CD4-positive, alpha-beta T cell treated with Interleukin-4 for 1 hour (primary cell): Measurements from ENCODE around the gene RFC1.
A peak's percentile ranks its signal among the peaks of the same experiment; 100 is the strongest.

Experiments
- DNase-seq, 2 donors: peaks; one replicate each; pipeline ENCODE4 v3.0.0-alpha.2; 2020 to 2022

Gene RFC1

DNA sequence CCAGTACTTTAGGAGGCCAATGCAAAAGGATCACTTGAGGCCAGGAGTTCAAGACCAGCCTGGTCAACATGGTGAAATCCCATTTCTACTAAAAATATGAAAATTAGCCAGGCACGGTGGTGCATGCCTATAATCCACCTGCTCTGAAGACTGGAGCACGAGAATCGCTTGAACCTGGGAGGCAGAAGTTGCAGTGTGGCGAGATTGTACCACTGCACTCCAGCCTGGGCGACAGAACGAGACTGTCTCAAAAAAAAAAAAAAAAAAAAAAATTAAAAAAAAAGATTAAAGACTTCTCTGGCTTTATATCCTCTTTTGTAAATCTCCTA lies 13.0 kb downstream of the RFC1 start:
- peak in 1 of 2 donors; percentile 53 for DNase-seq

GRCh38 chr4:39349326-39349725 lies 16.8 kb downstream of the RFC1 start:
- no peak for DNase-seq

DNA sequence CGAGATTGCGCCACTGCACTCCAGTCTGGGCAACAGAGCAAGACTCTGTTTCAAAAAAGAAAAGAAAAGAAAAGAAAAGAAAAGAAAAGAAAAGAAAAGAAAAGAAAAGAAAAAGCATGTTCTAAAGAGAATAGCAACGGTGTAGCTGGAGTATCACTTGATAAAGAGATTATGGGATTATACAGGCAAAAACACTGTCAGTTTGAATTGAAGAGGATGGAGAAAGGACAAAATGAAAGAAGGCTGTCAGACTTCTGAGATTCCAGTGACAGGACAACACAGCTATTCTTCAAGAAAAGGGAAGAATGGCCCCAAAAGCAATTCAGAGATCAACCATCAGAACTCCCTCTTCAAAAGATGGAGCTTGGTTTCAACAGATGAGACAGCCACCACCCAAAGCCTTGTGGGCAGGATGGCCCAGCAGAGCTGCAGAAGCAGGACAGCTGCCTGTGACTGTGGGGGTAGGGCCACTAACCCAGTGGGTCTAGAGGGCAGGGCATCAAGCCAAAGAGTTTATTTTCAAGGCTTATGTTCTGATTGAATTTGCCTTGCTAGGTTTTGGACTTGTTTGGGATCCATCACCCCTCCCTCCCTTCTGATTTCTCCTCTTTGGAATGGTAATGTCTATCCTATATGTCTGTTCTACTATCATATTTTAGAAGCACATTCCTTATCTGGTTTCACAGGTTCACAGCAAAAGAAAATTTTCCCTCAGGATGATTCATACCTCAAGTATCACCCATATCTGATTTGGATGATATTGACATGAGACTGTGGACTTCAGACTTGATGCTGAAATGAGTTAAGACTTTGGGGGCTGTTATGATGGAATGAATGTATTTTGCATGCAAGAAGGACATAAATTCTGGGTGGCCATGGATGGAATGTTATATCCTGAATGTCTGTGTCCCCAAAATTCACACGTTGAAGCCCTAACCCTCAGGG lies 17.5 kb downstream of the RFC1 start:
- no peak for DNase-seq

GRCh38 chr4:39346856-39347519 lies 19.2 kb downstream of the RFC1 start:
- DNase-seq = no peak

DNA sequence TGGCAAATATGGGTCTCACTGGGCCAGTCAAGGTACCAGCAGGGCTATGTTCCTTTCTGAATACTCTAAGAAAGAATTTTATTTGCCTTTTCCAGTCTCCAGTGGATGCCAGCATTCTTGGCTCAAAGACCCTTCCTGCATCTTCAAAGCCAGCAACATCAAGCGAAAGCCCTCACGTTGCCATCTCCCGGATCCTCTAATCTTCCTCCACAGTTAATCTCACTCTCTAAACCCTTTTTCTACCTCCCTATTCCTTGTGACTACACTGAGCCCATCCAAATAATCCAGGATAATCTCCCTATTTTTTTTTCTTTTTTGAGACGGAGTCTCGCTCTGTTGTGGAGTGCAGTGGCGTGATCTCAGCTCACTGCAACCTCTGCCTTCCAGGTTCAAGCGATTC lies 23.4 kb downstream of the RFC1 start:
- no peak for DNase-seq

- no peak for DNase-seq
Measured at GRCh38 chr4:39341075-39341725, 25.0 kb downstream of the RFC1 start.

DNA sequence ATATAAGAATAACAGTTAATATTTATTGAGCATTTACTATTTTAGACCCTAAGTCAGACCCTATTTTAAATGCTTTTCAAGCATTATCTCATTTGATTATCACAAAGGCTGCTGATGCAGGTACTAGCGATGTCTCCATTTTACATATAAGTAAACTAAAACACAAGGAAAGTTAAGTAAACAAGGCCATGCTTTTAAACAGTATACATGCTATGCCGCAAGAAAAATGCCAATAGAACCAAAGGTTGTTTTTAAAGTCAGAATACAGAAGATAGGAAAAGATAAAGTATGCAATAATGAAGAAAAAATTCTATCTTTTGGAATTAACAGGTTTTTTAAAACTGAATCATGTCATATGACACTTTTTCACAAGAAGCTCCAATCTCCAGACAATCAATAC lies 26.2 kb downstream of the RFC1 start:
- no peak for DNase-seq

GRCh38 chr4:39337841-39338240 lies 28.3 kb downstream of the RFC1 start:
- DNase-seq = no peak

- no peak for DNase-seq
Measured at GRCh38 chr4:39335566-39335965, 30.6 kb downstream of the RFC1 start.

GRCh38 chr4:39331191-39331590 lies 35.0 kb downstream of the RFC1 start:
- DNase-seq = no peak

GRCh38 chr4:39330353-39330752 lies 35.8 kb downstream of the RFC1 start:
- no peak for DNase-seq

- DNase-seq = no peak
Measured at GRCh38 chr4:39326468-39326977, 39.6 kb downstream of the RFC1 start.

GRCh38 chr4:39324897-39325613 lies 41.1 kb downstream of the RFC1 start:
- DNase-seq = no peak

- no peak for DNase-seq
Measured at GRCh38 chr4:39324446-39324845, 41.7 kb downstream of the RFC1 start.

- no peak for DNase-seq
Measured at GRCh38 chr4:39323821-39324220, 42.3 kb downstream of the RFC1 start.

GRCh38 chr4:39320381-39321115 lies 45.6 kb downstream of the RFC1 start:
- no peak for DNase-seq

- no peak for DNase-seq
Measured at GRCh38 chr4:39319676-39320075, 46.5 kb downstream of the RFC1 start.

GRCh38 chr4:39312816-39313215 lies 53.3 kb downstream of the RFC1 start:
- DNase-seq = no peak

GRCh38 chr4:39308611-39309010 lies 57.6 kb downstream of the RFC1 start:
- DNase-seq = no peak

GRCh38 chr4:39305912-39306677 lies 60.1 kb downstream of the RFC1 start:
- DNase-seq = no peak

DNA sequence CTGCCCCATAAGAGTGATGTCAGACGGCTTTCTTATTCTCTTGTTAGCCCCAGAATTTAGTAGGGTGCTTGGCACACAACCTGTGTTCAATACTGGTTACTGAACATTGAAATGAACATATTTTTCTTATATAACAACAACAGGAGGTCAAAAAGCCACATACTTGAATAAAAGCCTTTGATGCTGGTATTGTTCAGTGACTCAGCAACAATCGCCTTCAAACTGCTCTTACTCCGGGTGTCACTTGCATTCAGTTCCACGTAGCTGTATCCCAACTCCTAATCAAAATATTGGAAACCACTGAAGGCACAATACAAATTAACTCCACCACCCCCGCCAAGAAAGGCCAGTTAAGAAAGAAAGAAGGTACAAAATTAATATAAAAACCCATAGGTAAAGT lies 61.5 kb downstream of the RFC1 start:
- no peak for DNase-seq
